ENCODE results near the gene GLRX. TPM values are rescaled to one million over a fixed set of nuclear protein-coding genes. Genes with fewer than 3 reads are reported as not detected.

Gene GLRX
- total and polyA plus RNA-seq, 2 of the 4 experiments (the other 2 are of a cell fraction), result 142 to 193 TPM

GRCh38 chr5:95864944-95865504 is 42.5 kb upstream of the GLRX start:
- H3K4ac ChIP-seq (ENCODE audit: low read depth, low read length), result peak overlapping the region; percentile 52
- peak overlapping the region; percentile 82 for H2BK120ac ChIP-seq (ENCODE audit: low read depth, low read length)
- no TSS peak for BruUV-seq (replicated peaks)
- H3K36me3 ChIP-seq (ENCODE audit: control insufficient read depth, insufficient read depth, low read length), result no peaks in the 10 kb centered on the region
- H3K9me3 ChIP-seq (ENCODE audit: control insufficient read depth, insufficient read depth, low read length), result no peaks in the 10 kb centered on the region
- peak overlapping the region; percentile 95 for H4K91ac ChIP-seq (ENCODE audit: insufficient read depth, low read depth, low read length)
- peak overlapping the region; percentile 25; the same call in 1 of the 2 replicates for H3K4me2 ChIP-seq (ENCODE audit: low read depth, low read length)
- H2AK9ac ChIP-seq (replicated peaks; ENCODE audit: low read depth, low read length, poor library complexity), result peak overlapping the region; percentile 49
- H3K27me3 ChIP-seq (ENCODE audit: control insufficient read depth, insufficient read depth, low read length), result no peaks in the 10 kb centered on the region
- H2BK5ac ChIP-seq (ENCODE audit: low read depth, low read length, poor library complexity, severe bottlenecking), result peak overlapping the region; percentile 55
- peak overlapping the region; percentile 98; the same call in 2 of the 3 replicates for H2BK15ac ChIP-seq (ENCODE audit: low read depth, low read length)
- peak overlapping the region; percentile 14 to 55 for H4K8ac ChIP-seq (ENCODE audit: low read depth in 2 of 2, low read length in 2 of 2)
- TF ChIP-seq SMC3 (IDR thresholded peaks at IDR 0.05; ENCODE audit: low read depth, low read length) (no peak), RFX5 (IDR thresholded peaks at IDR 0.05; ENCODE audit: low read depth, low read length) (no peak), FOS (IDR thresholded peaks at IDR 0.05; ENCODE audit: low read depth, low read length) (peak; percentile 28; the same call in 1 of the 2 replicates), MAZ (IDR thresholded peaks at IDR 0.05; ENCODE audit: borderline replicate concordance, low read depth, low read length) (no peak), ELK1 (IDR thresholded peaks at IDR 0.05; ENCODE audit: borderline replicate concordance, low read depth, low read length) (no peak), CEBPB (IDR thresholded peaks at IDR 0.05; ENCODE audit: low read depth, low read length) (peak; percentile 79), BHLHE40 (IDR thresholded peaks at IDR 0.05; ENCODE audit: low read depth, low read length) (no peak), CHD1 (IDR thresholded peaks at IDR 0.05; ENCODE audit: low read depth, low read length) (no peak), RAD21 (IDR thresholded peaks at IDR 0.05; ENCODE audit: low read length) (no peak), RCOR1 (IDR thresholded peaks at IDR 0.05; ENCODE audit: insufficient replicate concordance, low read length) (no peak)
- TF ChIP-seq, protein P1, sequence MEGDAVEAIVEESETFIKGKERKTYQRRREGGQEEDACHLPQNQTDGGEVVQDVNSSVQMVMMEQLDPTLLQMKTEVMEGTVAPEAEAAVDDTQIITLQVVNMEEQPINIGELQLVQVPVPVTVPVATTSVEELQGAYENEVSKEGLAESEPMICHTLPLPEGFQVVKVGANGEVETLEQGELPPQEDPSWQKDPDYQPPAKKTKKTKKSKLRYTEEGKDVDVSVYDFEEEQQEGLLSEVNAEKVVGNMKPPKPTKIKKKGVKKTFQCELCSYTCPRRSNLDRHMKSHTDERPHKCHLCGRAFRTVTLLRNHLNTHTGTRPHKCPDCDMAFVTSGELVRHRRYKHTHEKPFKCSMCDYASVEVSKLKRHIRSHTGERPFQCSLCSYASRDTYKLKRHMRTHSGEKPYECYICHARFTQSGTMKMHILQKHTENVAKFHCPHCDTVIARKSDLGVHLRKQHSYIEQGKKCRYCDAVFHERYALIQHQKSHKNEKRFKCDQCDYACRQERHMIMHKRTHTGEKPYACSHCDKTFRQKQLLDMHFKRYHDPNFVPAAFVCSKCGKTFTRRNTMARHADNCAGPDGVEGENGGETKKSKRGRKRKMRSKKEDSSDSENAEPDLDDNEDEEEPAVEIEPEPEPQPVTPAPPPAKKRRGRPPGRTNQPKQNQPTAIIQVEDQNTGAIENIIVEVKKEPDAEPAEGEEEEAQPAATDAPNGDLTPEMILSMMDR (conservative IDR thresholded peaks at IDR 0.05; ENCODE audit: low read depth, low read length), result no peak
- TF ChIP-seq, protein P2, sequence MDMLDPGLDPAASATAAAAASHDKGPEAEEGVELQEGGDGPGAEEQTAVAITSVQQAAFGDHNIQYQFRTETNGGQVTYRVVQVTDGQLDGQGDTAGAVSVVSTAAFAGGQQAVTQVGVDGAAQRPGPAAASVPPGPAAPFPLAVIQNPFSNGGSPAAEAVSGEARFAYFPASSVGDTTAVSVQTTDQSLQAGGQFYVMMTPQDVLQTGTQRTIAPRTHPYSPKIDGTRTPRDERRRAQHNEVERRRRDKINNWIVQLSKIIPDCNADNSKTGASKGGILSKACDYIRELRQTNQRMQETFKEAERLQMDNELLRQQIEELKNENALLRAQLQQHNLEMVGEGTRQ (IDR thresholded peaks at IDR 0.05; ENCODE audit: low read depth, low read length), result no peak
- H3K14ac ChIP-seq (replicated peaks; ENCODE audit: low read depth, low read length), result peak overlapping the region; percentile 88
- H3K23ac ChIP-seq (ENCODE audit: low read depth, low read length), result peak overlapping the region; percentile 68
- 40% methylated on average over 1 of the region's 6 CpGs; no CpG with 5 or more reads in 1 of the 2 experiments for WGBS, 2 experiments (ENCODE audit: extremely low coverage in 2 of 2, insufficient read length in 1 of 2)
- DNase-seq (peak; percentile 58), ATAC-seq (ENCODE audit: low read depth) (peak; percentile 9)
- dilution Hi-C loops (cut with HindIII; ENCODE audit: low sequenced_read_pairs, unreplicated experiment), result no loop called here
- intact Hi-C loops (cut with micrococcal nuclease), result loop anchor here (5.0 kb wide), 1 partner anchor 202 kb away; no protein-coding TSS in a partner anchor
- H3K4me1 ChIP-seq (ENCODE audit: control insufficient read depth, insufficient read depth, low read length), result peaks cover 32% of the 10 kb centered on the region
- ChIA-PET POLR2A (ENCODE audit: unreplicated experiment) (no interaction called here), CTCF (interaction anchor here (0.6 to 1.1 kb wide), 2 partner anchors 9 to 83 kb away, joined by 3 to 5 read pairs; no protein-coding TSS in a partner anchor)
- H4K5ac ChIP-seq (ENCODE audit: low read depth, low read length), result peak overlapping the region; percentile 91
- peak overlapping the region; percentile 69 for H2BK20ac ChIP-seq (ENCODE audit: low read depth, low read length)
- H3K4me3 ChIP-seq (ENCODE audit: insufficient read depth, low read depth, low read length), result no peak overlapping the region
- peak overlapping the region; percentile 96 for H2AK5ac ChIP-seq (ENCODE audit: low read depth, low read length)
- peak overlapping the region; percentile 50; the same call in 1 of the 2 replicates for H3K56ac ChIP-seq (ENCODE audit: extremely low read depth, insufficient read depth, low read length)
- H3K79me1 ChIP-seq (ENCODE audit: low read depth in 1 of 2, low read length in 2 of 2), result peaks cover 4 to 43% of the 10 kb centered on the region in 2 experiments; a peak in 3 of 4 replicates
- H3K9ac ChIP-seq (ENCODE audit: low read depth, low read length), result peak overlapping the region; percentile 13
- H3K18ac ChIP-seq (ENCODE audit: low read depth, low read length), result peak overlapping the region; percentile 81
- in situ Hi-C loops (cut with MboI; ENCODE audit: low sequenced_read_pairs), result no loop called here
- no peaks in the 10 kb centered on the region for H4K20me1 ChIP-seq (ENCODE audit: insufficient read depth, low read length)
- H2AFZ ChIP-seq (replicated peaks; ENCODE audit: low read length, poor library complexity), result peak overlapping the region; percentile 66
- peaks cover 22% of the 10 kb centered on the region for H3K9me1 ChIP-seq (ENCODE audit: insufficient read depth, low read length)
- H3K27ac ChIP-seq (ENCODE audit: insufficient read depth, low read length), result peak overlapping the region; percentile 73
